ENCODE measurements around the gene PATE2.

The PATE2 gene

GRCh38 chr11:125763483-125763882 is 15.1 kb downstream of the PATE2 start:
- no peak for DNase-seq (ENCODE audit: insufficient read length, low spot score)
- no peak for TF ChIP-seq CTCF (IDR thresholded peaks at IDR 0.05; ENCODE audit: insufficient read depth, missing control alignments)
- FAIRE-seq, result no peak

DNA sequence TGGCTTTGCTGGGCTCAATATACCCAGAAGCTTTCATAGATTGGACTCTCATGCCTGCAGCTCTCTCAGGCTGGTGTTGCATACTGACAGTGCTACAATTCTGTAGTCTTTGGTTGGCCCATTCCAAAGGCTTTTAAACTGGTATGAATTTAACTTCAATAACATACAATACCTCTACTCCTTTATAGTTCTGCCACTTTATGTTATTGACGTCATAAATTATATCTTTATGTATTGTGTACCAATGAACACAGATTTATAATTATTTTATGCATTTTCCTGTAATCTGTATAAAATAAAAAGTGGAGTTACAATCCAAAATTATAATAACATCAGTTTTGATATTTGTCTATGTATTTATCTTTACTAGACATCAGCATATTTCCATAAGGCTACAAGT is 16.2 kb downstream of the PATE2 start:
- no peak for DNase-seq (ENCODE audit: insufficient read length, low spot score)
- TF ChIP-seq CTCF (IDR thresholded peaks at IDR 0.05; ENCODE audit: insufficient read depth, missing control alignments), result no peak
- no peak for FAIRE-seq

GRCh38 chr11:125756050-125756449 is 22.6 kb downstream of the PATE2 start:
- TF ChIP-seq CTCF (IDR thresholded peaks at IDR 0.05; ENCODE audit: insufficient read depth, missing control alignments), result no peak
- FAIRE-seq (no peak), DNase-seq (ENCODE audit: insufficient read length, low spot score) (no peak)

- FAIRE-seq (no peak), DNase-seq (ENCODE audit: insufficient read length, low spot score) (no peak)
- TF ChIP-seq CTCF (IDR thresholded peaks at IDR 0.05; ENCODE audit: insufficient read depth, missing control alignments), result no peak
These were observed 28.0 kb downstream of the PATE2 start for GRCh38 chr11:125750629-125751028.

DNA sequence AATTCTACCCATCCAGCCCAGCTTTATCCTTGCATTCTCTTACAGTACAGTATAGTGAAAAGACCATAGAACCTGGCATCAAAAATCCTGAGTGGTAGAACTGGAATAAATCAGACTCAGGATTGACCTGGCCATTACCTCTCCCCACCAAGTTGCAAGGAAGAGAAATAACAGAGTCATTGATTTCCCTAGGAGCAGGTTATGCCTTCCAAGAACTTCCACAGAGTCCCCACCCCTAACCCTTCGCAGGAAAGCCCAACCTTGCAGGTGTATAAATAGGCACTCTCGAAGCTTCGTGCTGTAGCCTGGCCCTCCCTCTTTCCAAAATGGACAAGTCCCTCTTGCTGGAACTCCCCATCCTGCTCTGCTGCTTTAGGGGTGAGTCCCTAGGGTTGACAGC is 32.6 kb downstream of the PATE2 start, which contains the start of gene PATE1:
PATE1 (plus strand) TSS at position 301 of the 400 bp plus-strand sequence; CDS start at position 327, 26 bp downstream.
- DNase-seq (ENCODE audit: insufficient read length, low spot score) (no peak), FAIRE-seq (no peak)
- no peak for TF ChIP-seq CTCF (IDR thresholded peaks at IDR 0.05; ENCODE audit: insufficient read depth, missing control alignments)

- TF ChIP-seq CTCF (IDR thresholded peaks at IDR 0.05; ENCODE audit: insufficient read depth, missing control alignments), result no peak
- DNase-seq (ENCODE audit: insufficient read length, low spot score), result no peak
- FAIRE-seq, result no peak
These were observed 34.9 kb downstream of the PATE2 start for GRCh38 chr11:125743681-125744080.

DNA sequence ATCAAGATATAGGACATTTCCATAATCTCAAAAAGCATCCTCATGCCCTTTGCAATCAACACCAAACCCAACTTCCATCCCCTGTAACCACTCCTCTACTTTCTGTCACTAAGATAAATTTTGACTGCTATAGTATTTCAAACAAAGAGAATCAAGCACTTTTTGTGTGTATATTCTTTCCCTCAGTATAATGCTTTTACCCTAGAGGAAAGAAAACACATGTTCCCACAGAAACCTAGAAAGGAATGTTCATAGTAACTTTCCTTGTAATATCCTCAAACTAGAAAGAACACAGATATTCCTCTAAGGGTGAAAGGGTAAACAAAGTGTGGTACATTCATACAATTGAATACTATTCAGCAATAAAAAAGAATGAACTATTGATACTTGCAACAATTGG is 38.0 kb downstream of the PATE2 start:
- no peak for FAIRE-seq
- no peak for DNase-seq (ENCODE audit: insufficient read length, low spot score)
- no peak for TF ChIP-seq CTCF (IDR thresholded peaks at IDR 0.05; ENCODE audit: insufficient read depth, missing control alignments)
